ENCODE results near the gene MBTD1.
A peak's percentile ranks its signal among the peaks of the same experiment; 100 is the strongest.

MBTD1 gene

DNA sequence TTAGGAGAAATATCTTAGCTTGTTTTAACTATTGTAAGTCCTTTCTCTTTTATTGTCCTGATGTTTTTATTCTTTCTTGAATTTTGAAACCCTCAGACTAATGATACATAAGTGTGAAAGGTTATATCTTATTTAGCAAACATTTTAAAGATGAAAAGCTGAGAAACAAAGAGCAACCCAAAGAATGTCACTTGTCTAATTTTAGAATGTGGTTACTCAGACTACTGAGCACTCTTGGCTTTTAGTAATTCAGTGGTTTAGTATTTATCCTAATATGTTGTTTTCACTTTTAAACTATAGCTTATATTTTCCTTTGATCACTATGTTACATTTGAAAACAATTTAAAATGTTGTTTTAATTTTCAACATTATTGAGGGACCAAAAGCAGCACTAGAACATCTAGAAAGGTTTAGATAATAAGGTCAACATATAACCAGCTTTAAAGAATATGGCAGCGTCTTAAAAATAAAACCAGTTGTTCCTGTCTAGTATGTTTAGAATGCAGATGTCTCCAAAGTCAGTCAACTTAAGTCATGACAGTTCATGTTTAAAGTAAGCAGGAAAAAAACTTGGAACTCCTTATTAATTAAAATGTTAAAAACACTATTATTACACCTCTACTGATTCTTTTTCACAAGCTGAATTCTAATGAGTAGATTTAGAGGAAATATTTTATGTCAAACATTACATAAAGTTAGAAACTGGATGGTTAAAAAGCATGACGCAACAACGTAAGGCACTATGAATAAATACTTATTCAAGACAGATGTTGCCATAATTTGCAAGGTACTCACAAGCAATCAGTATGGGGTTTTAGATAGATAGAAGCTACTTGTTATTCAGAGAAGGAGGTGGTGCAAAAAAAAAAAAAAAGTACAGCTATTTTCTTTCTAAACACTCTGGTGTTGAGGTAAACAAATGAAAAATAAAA, 2.4 kb downstream of the MBTD1 start:
- H3K27ac ChIP-seq: no peak overlapping the region
- peaks cover 38 to 45% of the 10 kb centered on the region in 2 experiments for H3K4me1 ChIP-seq (ENCODE audit: control insufficient read depth in 1 of 2, insufficient read depth in 1 of 2, low read depth in 1 of 2, low read length in 1 of 2)
- no peaks in the 10 kb centered on the region for H3K9me3 ChIP-seq
- no peaks in the 10 kb centered on the region for H3K27me3 ChIP-seq
- H3K36me3 ChIP-seq: peaks cover 6% of the 10 kb centered on the region
- TF ChIP-seq, protein P1, sequence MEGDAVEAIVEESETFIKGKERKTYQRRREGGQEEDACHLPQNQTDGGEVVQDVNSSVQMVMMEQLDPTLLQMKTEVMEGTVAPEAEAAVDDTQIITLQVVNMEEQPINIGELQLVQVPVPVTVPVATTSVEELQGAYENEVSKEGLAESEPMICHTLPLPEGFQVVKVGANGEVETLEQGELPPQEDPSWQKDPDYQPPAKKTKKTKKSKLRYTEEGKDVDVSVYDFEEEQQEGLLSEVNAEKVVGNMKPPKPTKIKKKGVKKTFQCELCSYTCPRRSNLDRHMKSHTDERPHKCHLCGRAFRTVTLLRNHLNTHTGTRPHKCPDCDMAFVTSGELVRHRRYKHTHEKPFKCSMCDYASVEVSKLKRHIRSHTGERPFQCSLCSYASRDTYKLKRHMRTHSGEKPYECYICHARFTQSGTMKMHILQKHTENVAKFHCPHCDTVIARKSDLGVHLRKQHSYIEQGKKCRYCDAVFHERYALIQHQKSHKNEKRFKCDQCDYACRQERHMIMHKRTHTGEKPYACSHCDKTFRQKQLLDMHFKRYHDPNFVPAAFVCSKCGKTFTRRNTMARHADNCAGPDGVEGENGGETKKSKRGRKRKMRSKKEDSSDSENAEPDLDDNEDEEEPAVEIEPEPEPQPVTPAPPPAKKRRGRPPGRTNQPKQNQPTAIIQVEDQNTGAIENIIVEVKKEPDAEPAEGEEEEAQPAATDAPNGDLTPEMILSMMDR (IDR thresholded peaks at IDR 0.05): no peak
- H3K4me3 ChIP-seq (ENCODE audit: low read depth in 1 of 2, low read length in 1 of 2): no peak overlapping the region

DNA sequence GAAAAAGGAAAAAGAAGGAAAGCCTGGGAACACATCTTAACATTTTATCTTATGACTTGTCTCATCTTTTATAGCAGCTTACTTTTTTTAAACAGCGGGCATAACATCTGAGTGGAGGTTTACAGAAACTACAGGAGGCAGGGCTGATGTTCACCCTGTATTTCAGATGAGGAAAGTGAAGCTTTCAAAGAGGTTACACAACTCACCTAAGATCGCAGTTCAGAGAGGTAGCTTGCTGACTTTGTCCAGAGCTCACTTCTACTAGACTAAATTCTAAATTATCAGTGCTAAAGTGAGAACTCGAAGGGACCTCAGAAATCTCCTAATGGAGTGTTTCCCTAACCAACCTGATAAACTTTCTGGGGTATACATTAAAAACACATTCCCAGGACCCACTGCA, 3.7 kb downstream of the MBTD1 start:
- H3K4me1 ChIP-seq (ENCODE audit: control insufficient read depth in 1 of 2, insufficient read depth in 1 of 2, low read depth in 1 of 2, low read length in 1 of 2): peaks cover 25 to 32% of the 10 kb centered on the region in 2 experiments
- peak overlapping the region; percentile 26 for H3K27ac ChIP-seq
- TF ChIP-seq, protein P1 (IDR thresholded peaks at IDR 0.05): no peak

DNA sequence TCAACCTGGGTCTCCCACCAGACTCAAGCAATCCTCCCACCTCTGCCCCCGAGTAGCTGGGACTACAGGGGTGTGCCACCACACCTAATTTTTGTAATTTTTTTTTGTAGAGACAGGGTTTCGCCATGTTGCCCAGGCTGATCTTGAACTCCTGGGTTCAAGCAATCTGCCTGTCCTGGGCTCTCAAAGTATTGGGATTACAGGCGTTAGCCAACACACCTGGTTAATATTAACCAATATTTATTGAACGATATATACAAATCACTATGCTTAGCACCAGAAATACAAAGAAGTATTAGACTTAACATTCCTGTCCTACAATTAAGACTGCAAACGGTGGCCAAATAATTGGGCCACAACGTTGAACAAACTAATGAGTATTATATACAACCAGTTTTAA, 4.2 kb downstream of the MBTD1 start:
- H3K9me3 ChIP-seq: no peaks in the 10 kb centered on the region
- no peak overlapping the region for H3K27ac ChIP-seq
- peaks cover 6% of the 10 kb centered on the region for H3K36me3 ChIP-seq
- H3K4me3 ChIP-seq (ENCODE audit: low read depth in 1 of 2, low read length in 1 of 2): no peak overlapping the region
- TF ChIP-seq, protein P1 (IDR thresholded peaks at IDR 0.05): no peak
- peaks cover 25 to 31% of the 10 kb centered on the region in 2 experiments for H3K4me1 ChIP-seq (ENCODE audit: control insufficient read depth in 1 of 2, insufficient read depth in 1 of 2, low read depth in 1 of 2, low read length in 1 of 2)
- H3K27me3 ChIP-seq: no peaks in the 10 kb centered on the region

More for the DNA sequence above, 3.7 kb downstream of the MBTD1 start:
- Histone ChIP-seq H3K4me3 (ENCODE audit: low read depth in 1 of 2, low read length in 1 of 2) (no peak overlapping the region), H3K27me3 (no peaks in the 10 kb centered on the region), H3K9me3 (no peaks in the 10 kb centered on the region), H3K36me3 (peaks cover 6% of the 10 kb centered on the region)

DNA sequence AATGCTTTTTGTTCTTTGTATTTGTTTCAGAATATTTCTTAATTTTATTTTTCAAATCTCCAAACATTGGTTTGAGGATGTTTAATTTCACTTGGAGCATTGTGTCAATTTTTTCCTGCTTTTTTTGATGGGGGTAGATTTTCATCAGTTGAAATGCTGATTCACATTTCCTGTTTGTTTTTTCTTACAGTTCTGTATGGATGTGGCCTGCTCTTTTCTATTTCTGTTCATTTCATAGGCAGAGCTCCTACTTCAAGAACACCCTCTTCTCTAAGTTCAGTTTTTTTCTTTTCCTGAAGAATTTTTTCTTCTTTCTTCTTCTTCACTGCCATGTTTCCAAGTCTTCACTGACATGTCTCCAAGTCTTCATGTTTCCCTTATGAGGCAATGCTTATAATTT, 8.8 kb downstream of the MBTD1 start:
- H3K36me3 ChIP-seq: peaks cover 6% of the 10 kb centered on the region
- H3K4me1 ChIP-seq (ENCODE audit: control insufficient read depth in 1 of 2, insufficient read depth in 1 of 2, low read depth in 1 of 2, low read length in 1 of 2): no peaks in the 10 kb centered on the region
- H3K27ac ChIP-seq: no peak overlapping the region
- no peak overlapping the region for H3K4me3 ChIP-seq (ENCODE audit: low read depth in 1 of 2, low read length in 1 of 2)
- H3K9me3 ChIP-seq: no peaks in the 10 kb centered on the region
- H3K27me3 ChIP-seq: no peaks in the 10 kb centered on the region
- TF ChIP-seq, protein P1 (IDR thresholded peaks at IDR 0.05): no peak

DNA sequence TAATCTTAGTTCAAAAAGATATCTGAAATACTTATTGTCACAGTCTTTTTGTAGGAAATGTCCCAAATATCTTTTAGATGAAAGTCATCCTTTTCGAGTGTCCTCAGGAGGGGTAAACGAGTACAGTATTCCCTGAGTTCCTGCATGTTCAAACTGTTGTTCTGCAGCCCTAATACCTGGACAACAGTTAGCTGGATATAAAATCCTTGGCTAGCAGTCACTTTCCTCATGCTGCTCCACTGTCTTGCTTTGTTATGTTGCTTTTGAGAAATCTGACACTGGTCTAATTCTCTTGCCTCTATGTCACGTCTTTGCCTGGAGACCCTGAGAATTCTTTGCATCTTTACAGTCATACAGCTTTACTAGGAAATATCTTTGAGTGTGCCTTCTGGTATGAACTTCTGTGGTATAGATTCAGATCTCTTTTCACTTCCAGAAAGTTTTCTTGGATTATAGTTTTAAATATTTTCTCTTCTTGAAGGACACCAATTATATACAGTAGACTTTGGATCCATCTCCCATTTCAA, 9.5 kb downstream of the MBTD1 start:
- no peak overlapping the region for H3K27ac ChIP-seq
- no peak overlapping the region for H3K4me3 ChIP-seq (ENCODE audit: low read depth in 1 of 2, low read length in 1 of 2)
- TF ChIP-seq, protein P1 (IDR thresholded peaks at IDR 0.05): no peak
- no peaks in the 10 kb centered on the region for H3K9me3 ChIP-seq
- no peaks in the 10 kb centered on the region for H3K27me3 ChIP-seq
- H3K36me3 ChIP-seq: peaks cover 6% of the 10 kb centered on the region
- no peaks in the 10 kb centered on the region for H3K4me1 ChIP-seq (ENCODE audit: control insufficient read depth in 1 of 2, insufficient read depth in 1 of 2, low read depth in 1 of 2, low read length in 1 of 2)

Measured in neutrophil (primary cell).